Neutrophil (primary cell): ENCODE measurements around the gene GNLY.

ENCODE experiments used
- H3K27ac ChIP-seq: fragments of 200-600 bp; sonication (generic); 2 replicates; pipeline ENCODE4 v1.5.1; 2016; ENCODE audit warnings: mild to moderate bottlenecking, moderate library complexity
- H3K27me3 ChIP-seq: fragments of 200-600 bp; sonication (generic); 2 replicates; pipeline ENCODE4 v1.6.0; 2016; ENCODE audit warnings: mild to moderate bottlenecking
- H3K36me3 ChIP-seq: fragments of 200-600 bp; sonication (generic); 2 replicates; pipeline ENCODE4 v1.5.1; 2017
- H3K4me1 ChIP-seq, 2 experiments: fragments of 200-600 bp in 1 of 2; sonication (generic) in 1 of 2; 1 replicate in 1 of 2; 2 replicates in 1 of 2; pipeline versions ENCODE4 v1.5.1 to v1.6.1; 2013 to 2016; ENCODE audit warnings: low read depth in 1 of 2, low read length in 1 of 2, mild to moderate bottlenecking in 1 of 2, moderate library complexity in 1 of 2; ENCODE audit not compliant: control insufficient read depth in 1 of 2, insufficient read depth in 1 of 2
- H3K4me3 ChIP-seq, 2 experiments: fragments of 200-600 bp in 1 of 2; sonication (generic) in 1 of 2; 1 replicate in 1 of 2; 2 replicates in 1 of 2; pipeline ENCODE4 v1.5.1; 2013 to 2016; ENCODE audit warnings: low read depth in 1 of 2, low read length in 1 of 2, mild to moderate bottlenecking in 1 of 2, moderate library complexity in 1 of 2
- H3K9me3 ChIP-seq: fragments of 200-600 bp; sonication (generic); 2 replicates; pipeline ENCODE4 v1.5.1; 2016
- CTCF ChIP-seq: fragments of 200-600 bp; sonication (generic); IDR thresholded peaks from 2 replicates; pipeline ENCODE4 v1.5.1; 2016; ENCODE audit warnings: antibody characterized with exemption

GNLY gene

GRCh38 chr2:85649201-85650190 lies 44.7 kb upstream of the GNLY start:
- Histone ChIP-seq H3K9me3 (no peaks in the 10 kb centered on the region), H3K27me3 (no peaks in the 10 kb centered on the region), H3K27ac (no peak overlapping the region), H3K4me1 (no peaks in the 10 kb centered on the region), H3K4me3 (no peak overlapping the region), H3K36me3 (peaks cover 94% of the 10 kb centered on the region)
- TF ChIP-seq CTCF = no peak

- peaks cover 89% of the 10 kb centered on the region for H3K36me3 ChIP-seq
- no peak overlapping the region for H3K27ac ChIP-seq
- no peaks in the 10 kb centered on the region for H3K4me1 ChIP-seq
- H3K27me3 ChIP-seq = no peaks in the 10 kb centered on the region
- H3K4me3 ChIP-seq = no peak overlapping the region
- no peak for TF ChIP-seq CTCF
- no peaks in the 10 kb centered on the region for H3K9me3 ChIP-seq
Measured at GRCh38 chr2:85650456-85650855, 43.7 kb upstream of the GNLY start.

GRCh38 chr2:85651097-85651496 lies 43.1 kb upstream of the GNLY start:
- TF ChIP-seq CTCF = no peak
- Histone ChIP-seq H3K27me3 (no peaks in the 10 kb centered on the region), H3K9me3 (no peaks in the 10 kb centered on the region), H3K4me3 (no peak overlapping the region), H3K36me3 (peaks cover 86% of the 10 kb centered on the region), H3K4me1 (no peaks in the 10 kb centered on the region), H3K27ac (no peak overlapping the region)

- Histone ChIP-seq H3K27ac (no peak overlapping the region), H3K4me3 (no peak overlapping the region), H3K9me3 (no peaks in the 10 kb centered on the region), H3K36me3 (peaks cover 85% of the 10 kb centered on the region), H3K4me1 (no peaks in the 10 kb centered on the region), H3K27me3 (no peaks in the 10 kb centered on the region)
- no peak for TF ChIP-seq CTCF
Measured at GRCh38 chr2:85652056-85652455, 42.1 kb upstream of the GNLY start.

DNA sequence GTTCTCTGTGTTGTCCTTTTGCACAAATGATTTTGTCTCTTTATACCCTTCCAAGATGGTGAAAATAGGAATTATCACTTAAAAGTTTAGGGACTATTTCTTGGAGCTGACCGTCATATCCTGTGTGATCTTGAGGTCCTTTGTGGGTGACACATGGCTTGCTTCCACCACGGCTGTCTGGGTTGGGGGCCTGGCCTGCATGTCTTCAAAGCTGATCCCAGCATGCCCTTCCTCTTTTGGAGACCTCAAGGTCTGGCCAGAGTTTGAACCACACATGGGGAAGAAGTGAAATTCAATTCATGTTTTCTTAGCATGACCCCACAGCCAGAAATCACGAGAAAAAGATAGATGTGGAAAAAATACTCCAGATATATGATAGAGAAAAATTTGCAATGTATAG lies 40.2 kb upstream of the GNLY start:
- Histone ChIP-seq H3K4me1 (no peaks in the 10 kb centered on the region), H3K27ac (no peak overlapping the region), H3K4me3 (no peak overlapping the region), H3K36me3 (peaks cover 78% of the 10 kb centered on the region), H3K27me3 (no peaks in the 10 kb centered on the region), H3K9me3 (no peaks in the 10 kb centered on the region)
- no peak for TF ChIP-seq CTCF
